Nephron progenitor cell (in vitro differentiated cells): ENCODE measurements around the gene CISD3.

ENCODE experiments used
- DNase-seq: peaks from one replicate; pipeline ENCODE4 v3.0.0; 2021
- H3K27ac Mint-ChIP-seq: 2 replicates; pipeline ENCODE4 v1.8.0; 2021; ENCODE audit warnings: mild to moderate bottlenecking, moderate library complexity, mixed read lengths
- H3K27me3 Mint-ChIP-seq: 2 replicates; pipeline ENCODE4 v1.8.0; 2021; ENCODE audit warnings: mild to moderate bottlenecking, low read depth, mixed read lengths; ENCODE audit not compliant: poor library complexity
- H3K36me3 Mint-ChIP-seq: 2 replicates; pipeline ENCODE4 v1.8.0; 2021; ENCODE audit warnings: low read depth, mixed read lengths
- H3K4me1 Mint-ChIP-seq: 2 replicates; pipeline ENCODE4 v1.8.0; 2021; ENCODE audit warnings: mixed read lengths
- H3K4me3 Mint-ChIP-seq: 2 replicates; pipeline ENCODE4 v1.8.0; 2021; ENCODE audit warnings: mild to moderate bottlenecking, moderate library complexity, mixed read lengths
- H3K9me3 Mint-ChIP-seq: 2 replicates; pipeline ENCODE4 v1.8.0; 2021; ENCODE audit warnings: mild to moderate bottlenecking, moderate library complexity, mixed read lengths
- TF ChIP-seq, protein P1 (sequence below): fragments of 200-600 bp; sonication (generic); IDR thresholded peaks from 2 replicates; pipeline ENCODE4 v1.5.0; 2021; ENCODE audit warnings: antibody characterized with exemption

The CISD3 gene

DNA sequence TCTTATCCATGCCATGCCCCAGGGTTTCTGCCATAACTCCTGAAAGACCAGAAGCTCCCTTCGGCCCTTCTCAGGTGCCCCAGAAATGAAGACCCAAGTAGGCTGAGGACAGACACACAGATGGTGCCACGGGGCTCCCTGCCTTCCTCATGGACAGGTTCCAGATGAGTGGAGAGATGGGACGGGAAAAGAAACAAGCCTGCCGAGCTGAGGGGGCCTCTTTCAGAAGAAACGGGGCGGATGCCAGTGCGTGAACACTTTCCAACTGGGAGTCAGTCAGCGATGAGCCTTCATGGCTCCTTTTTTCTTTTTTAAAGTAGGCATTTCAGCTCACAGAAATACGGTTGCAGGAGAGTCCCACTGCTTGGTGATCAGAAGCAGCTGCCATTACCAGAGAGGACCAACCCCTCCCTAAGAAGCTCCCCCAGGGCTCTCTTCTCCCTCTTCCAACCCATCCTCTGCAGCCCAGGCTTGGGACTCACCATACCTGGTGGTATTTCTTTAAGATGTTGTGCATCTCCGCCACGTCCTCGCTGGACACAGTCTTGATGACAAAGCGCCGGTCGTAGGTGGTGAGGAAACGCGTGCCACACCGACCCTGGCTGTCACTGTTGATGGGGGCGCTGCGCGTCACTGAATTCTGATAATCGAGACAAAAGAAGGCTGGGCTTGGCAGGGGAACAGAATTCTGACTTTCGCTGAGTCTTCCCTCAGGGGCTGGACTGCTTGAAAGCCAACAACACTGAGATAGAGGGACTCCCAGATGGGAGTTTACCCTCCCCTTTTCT, 50.0 kb downstream of the CISD3 start:
- no peaks in the 10 kb centered on the region for H3K4me1 Mint-ChIP-seq
- TF ChIP-seq, protein P1, sequence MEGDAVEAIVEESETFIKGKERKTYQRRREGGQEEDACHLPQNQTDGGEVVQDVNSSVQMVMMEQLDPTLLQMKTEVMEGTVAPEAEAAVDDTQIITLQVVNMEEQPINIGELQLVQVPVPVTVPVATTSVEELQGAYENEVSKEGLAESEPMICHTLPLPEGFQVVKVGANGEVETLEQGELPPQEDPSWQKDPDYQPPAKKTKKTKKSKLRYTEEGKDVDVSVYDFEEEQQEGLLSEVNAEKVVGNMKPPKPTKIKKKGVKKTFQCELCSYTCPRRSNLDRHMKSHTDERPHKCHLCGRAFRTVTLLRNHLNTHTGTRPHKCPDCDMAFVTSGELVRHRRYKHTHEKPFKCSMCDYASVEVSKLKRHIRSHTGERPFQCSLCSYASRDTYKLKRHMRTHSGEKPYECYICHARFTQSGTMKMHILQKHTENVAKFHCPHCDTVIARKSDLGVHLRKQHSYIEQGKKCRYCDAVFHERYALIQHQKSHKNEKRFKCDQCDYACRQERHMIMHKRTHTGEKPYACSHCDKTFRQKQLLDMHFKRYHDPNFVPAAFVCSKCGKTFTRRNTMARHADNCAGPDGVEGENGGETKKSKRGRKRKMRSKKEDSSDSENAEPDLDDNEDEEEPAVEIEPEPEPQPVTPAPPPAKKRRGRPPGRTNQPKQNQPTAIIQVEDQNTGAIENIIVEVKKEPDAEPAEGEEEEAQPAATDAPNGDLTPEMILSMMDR = no peak
- H3K4me3 Mint-ChIP-seq = no peak overlapping the region
- no peak for DNase-seq
- peaks cover 63% of the 10 kb centered on the region for H3K36me3 Mint-ChIP-seq
- no peaks in the 10 kb centered on the region for H3K9me3 Mint-ChIP-seq
- H3K27me3 Mint-ChIP-seq = no peaks in the 10 kb centered on the region
- no peak overlapping the region for H3K27ac Mint-ChIP-seq

DNA sequence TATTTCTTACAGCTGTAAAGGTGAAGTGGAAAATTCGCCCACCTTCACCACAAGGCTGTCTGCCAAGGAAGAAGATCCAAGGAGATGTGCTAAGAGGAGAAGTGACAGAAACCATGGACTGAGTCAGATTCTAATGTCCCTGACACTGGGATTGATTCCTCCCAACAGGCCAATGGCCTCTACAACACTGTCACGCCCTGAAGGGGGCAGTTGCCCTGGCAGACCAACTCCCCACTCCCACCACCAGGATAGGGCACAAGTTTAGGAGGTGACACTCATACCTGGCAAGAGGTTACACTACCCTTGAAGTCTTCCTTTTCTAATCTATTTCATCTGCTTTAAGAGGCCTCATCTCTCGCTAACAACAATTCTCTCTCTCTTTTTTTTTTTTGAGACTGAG, 53.1 kb downstream of the CISD3 start:
- no peaks in the 10 kb centered on the region for H3K27me3 Mint-ChIP-seq

More for the DNA sequence above, 53.1 kb downstream of the CISD3 start:
- Mint-ChIP-seq H3K9me3 (no peaks in the 10 kb centered on the region), H3K4me1 (no peaks in the 10 kb centered on the region), H3K36me3 (peaks cover 56% of the 10 kb centered on the region), H3K4me3 (no peak overlapping the region), H3K27ac (no peak overlapping the region)
- DNase-seq = no peak
- TF ChIP-seq, protein P1 = no peak
